Left lung (tissue), 10 donors: ENCODE measurements around the gene JMJD1C. TPM values are rescaled to one million over a fixed set of nuclear protein-coding genes. Genes with fewer than 3 reads are reported as not detected.

Source experiments
- ATAC-seq: fragments of 200-7000 bp; cut with Tn5 transposase; one replicate; pipeline ENCODE4 v1.9.1; 2020; ENCODE audit warnings: moderate library complexity
- DNase-seq, 4 donors: peaks; one replicate each; pipeline ENCODE4 v3.0.0-alpha.2; 2013 to 2020
- H3K27ac ChIP-seq, 2 donors: fragments of 200-600 bp; sonication (generic) in 1 of 2; one replicate each; pipeline versions ENCODE4 v1.5.0 to v1.8.0; 2020 to 2021
- H3K27me3 ChIP-seq, 2 donors: fragments of 200-600 bp; sonication (generic) in 1 of 2; one replicate each; pipeline versions ENCODE4 v1.5.0 to v1.8.0; 2020 to 2021
- H3K36me3 ChIP-seq, 2 donors: fragments of 200-600 bp; sonication (generic) in 1 of 2; one replicate each; pipeline versions ENCODE4 v1.5.0 to v1.8.0; 2020 to 2021
- H3K4me1 ChIP-seq, 2 donors: fragments of 200-600 bp; one replicate each; pipeline ENCODE4 v1.8.0; 2021
- H3K4me3 ChIP-seq, 2 donors: fragments of 200-600 bp; sonication (generic) in 1 of 2; one replicate each; pipeline versions ENCODE4 v1.5.0 to v1.8.0; 2020 to 2021; ENCODE audit warnings: mild to moderate bottlenecking in 1 of 2
- H3K9me3 ChIP-seq, 2 donors: fragments of 200-600 bp; sonication (generic) in 1 of 2; one replicate each; pipeline versions ENCODE4 v1.5.0 to v1.8.0; 2020 to 2021
- CTCF ChIP-seq, 2 donors: fragments of 200-600 bp; sonication (generic) in 1 of 2; IDR thresholded peaks; one replicate each; pipeline versions ENCODE4 v1.5.0 to v1.8.0; 2021; ENCODE audit warnings: antibody characterized with exemption in 2 of 2
- intact Hi-C, 2 donors: fragments of 100-400 bp; cut with DNase I; formaldehyde crosslinking; loops; one replicate each; pipeline versions ENCODE4 v1.11.2 to v1.14.2; 2022
- polyA plus RNA-seq, 6 donors: library from polyadenylated mRNA; unstranded; fragments of 120-200 nt; gene quantifications; one replicate each; pipeline ENCODE4 v1.2.1, GENCODE V29; 2013; ENCODE audit not compliant: insufficient read length in 6 of 6
- total RNA-seq, 2 donors: library from RNA; stranded (reverse); fragmentation: NEBNext Ultra II Directional; extraction: Animal tissue kit (Norgen Biotek cat#: 25700); gene quantifications; one replicate each; pipeline ENCODE4 v1.2.1, GENCODE V29; 2021
- donor health status: DM: no; HTN: yes; CAD: no.
- donor health status: DM: no; HTN: no; CAD: no.

The JMJD1C gene
- total and polyA plus RNA-seq, 8 donors, result 68.0 to 130 (median 98.6) TPM

GRCh38 chr10:63267414-63268148 lies 198.2 kb downstream of the JMJD1C start:
- Histone ChIP-seq H3K4me1 (peaks cover 9 to 49% of the 10 kb centered on the region in 2 donors), H3K4me3 (peak overlapping the region; percentile 38 to 50), H3K9me3 (no peaks in the 10 kb centered on the region), H3K27me3 (no peaks in the 10 kb centered on the region), H3K27ac (peak overlapping the region; percentile 97 to 99), H3K36me3 (no peaks in the 10 kb centered on the region)
- intact Hi-C loops, result no loop called here
- DNase-seq (peak in 2 of 4 donors; percentile 65 to 82), ATAC-seq (peak; percentile 51)
- TF ChIP-seq CTCF (IDR thresholded peaks at IDR 0.05), result no peak

- Histone ChIP-seq H3K4me1 (peaks cover 9 to 58% of the 10 kb centered on the region in 2 donors), H3K36me3 (no peaks in the 10 kb centered on the region), H3K9me3 (no peaks in the 10 kb centered on the region), H3K4me3 (peak overlapping the region; percentile 38 to 50), H3K27ac (peak overlapping the region; percentile 97 to 99), H3K27me3 (no peaks in the 10 kb centered on the region)
- DNase-seq (no peak), ATAC-seq (peak; percentile 5)
- TF ChIP-seq CTCF (IDR thresholded peaks at IDR 0.05), result no peak
- intact Hi-C loops, result no loop called here
Measured at GRCh38 chr10:63266391-63267316, 199.1 kb downstream of the JMJD1C start.

DNA sequence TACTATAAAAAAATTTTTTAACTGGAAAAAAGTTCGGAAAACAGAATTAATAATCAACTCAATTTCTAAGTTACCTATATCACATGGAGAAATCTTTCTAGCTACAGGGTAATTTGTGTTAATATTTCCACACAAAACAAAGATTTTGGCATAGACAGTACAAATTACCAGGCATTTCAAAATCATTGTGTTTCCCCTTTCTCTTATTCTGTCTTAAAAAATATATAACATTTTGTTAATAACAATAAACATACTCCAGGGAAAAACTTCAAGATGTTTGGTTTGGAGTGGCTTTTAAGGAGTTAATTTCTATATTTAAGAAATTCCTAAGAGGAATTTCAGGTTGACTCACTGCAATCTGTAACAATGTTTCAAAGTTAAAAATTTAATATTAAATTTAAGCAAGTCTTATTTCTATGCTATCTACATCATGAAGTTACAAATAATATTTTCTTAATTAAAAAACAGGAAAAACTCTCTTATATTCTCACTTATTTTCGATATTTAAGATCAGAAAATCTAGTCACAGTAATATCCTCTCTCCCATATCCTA lies 200.0 kb downstream of the JMJD1C start:
- ATAC-seq, result no peak

GRCh38 chr10:63265222-63265617 lies 200.6 kb downstream of the JMJD1C start:
- H3K4me1 ChIP-seq, result peaks cover 9 to 63% of the 10 kb centered on the region in 2 donors
- no peaks in the 10 kb centered on the region for H3K27me3 ChIP-seq
- H3K9me3 ChIP-seq, result no peaks in the 10 kb centered on the region
- peak overlapping the region; percentile 38 to 50 for H3K4me3 ChIP-seq
- TF ChIP-seq CTCF (IDR thresholded peaks at IDR 0.05), result no peak
- peak overlapping the region; percentile 97 to 99 for H3K27ac ChIP-seq
- peak in 1 of 4 donors; percentile 64 for DNase-seq
- intact Hi-C loops, result no loop called here
- H3K36me3 ChIP-seq, result no peaks in the 10 kb centered on the region
- peak; percentile 35 for ATAC-seq

More for the DNA sequence above, 200.0 kb downstream of the JMJD1C start:
- Histone ChIP-seq H3K9me3 (no peaks in the 10 kb centered on the region), H3K27ac (peak overlapping the region; percentile 97 to 99), H3K27me3 (no peaks in the 10 kb centered on the region), H3K4me3 (peak overlapping the region; percentile 38 to 50), H3K36me3 (no peaks in the 10 kb centered on the region), H3K4me1 (peaks cover 9 to 63% of the 10 kb centered on the region in 2 donors)
- TF ChIP-seq CTCF (IDR thresholded peaks at IDR 0.05), result no peak
- no peak for DNase-seq
- intact Hi-C loops, result no loop called here
